ENCODE results near the gene EPHB1.
"Not testable (repeated sequence)": the region's sequence is repeated elsewhere in the genome, so short reads cannot be mapped to it uniquely, and the experiment has no call there.

EPHB1 gene

DNA sequence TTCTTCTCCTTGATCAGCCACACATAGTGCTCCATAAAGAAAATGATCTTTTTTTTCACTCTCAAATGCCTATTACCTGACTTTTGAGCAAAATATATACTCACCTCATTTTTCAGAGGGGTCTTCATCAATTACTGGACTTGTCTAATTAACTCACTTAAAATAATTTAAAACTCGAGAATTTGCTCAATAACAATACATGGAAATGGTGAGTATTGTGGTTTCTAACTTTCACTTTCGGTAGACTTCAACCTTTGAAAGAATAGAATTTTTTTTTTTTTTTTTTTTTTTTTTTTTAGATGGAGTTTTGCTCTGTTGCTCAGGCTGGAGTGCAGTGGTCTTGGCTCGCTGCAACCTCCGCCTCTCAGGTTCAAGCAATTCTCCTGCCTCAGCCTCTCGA lies 17.7 kb upstream of the EPHB1 start:
- peak; percentile 13 for DNase-seq

DNA sequence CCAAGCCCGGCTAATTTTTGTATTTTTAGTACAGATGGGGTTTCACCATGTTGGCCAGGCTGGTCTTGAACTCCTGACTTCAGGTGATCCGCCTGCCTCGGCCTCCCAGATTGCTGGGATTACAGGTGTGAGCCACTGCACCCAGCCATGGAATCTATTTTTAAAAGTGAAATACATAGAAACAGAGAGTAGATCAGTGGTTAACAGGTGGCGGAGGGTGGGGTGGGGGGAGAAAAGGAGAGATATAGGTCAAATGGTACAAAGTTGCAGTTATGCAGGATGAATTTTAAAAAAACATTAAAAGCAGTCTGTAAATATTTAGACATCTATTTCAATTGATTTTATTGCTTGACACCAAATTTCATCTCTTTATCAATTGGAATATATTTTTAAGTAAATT lies 6.8 kb upstream of the EPHB1 start:
- not testable (repeated sequence) for DNase-seq

DNA sequence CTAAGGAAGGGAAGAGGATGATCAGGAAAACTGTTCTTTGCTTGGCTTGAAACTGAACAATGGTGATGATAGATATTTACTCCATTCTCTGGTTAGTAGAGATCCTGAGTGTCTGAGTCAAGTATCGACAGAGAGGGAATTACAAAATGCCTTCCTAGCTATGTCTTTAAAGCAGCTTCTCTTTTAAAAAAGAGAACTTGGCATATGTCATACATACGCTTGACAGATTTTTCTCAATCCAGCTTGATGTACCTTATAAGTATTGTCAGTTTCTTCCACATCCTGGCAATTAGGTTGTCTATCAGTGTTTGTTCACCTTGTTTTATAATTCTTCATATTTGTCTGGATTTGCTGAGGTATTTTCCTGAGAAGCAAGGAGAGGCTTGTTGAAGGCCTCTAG lies 5.0 kb upstream of the EPHB1 start:
- peak; percentile 25 for DNase-seq

DNA sequence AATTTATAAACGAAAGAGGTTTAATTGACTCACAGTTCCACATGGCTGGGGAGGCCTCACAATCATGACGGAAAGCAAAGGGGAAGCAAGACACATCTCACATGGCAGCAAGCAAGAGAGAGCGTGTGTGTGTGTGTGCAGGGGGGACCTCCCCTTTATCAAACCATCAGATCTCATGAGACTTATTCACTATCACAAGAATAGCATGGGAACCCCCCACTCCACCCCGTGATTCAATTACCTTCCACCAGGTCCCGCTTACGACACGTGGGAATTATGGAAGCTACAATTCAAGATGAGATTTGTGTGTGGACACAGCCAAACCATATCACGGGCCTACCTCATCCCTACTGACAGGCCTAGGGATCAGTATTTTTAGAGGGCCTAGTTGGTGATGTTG lies 3.1 kb upstream of the EPHB1 start:
- no peak for DNase-seq

DNA sequence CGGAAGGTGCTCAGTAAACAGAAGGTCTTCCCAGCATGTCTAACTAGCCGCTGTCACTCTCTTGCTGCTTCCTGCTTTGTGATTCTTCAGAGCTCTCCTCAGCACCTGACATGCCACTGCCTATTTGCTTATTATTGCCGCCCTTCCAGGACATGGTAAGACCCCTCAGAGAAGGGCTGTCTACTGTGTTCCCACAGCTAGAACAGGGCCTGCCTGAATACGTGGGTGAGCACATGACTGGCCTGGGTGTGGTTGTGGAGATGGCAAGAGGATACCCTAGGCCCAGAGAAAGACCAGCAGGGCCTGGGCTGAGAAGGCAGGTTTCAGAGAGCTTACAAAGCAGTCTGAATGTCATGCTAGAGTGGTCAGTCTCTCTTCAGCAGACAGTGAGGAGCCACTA lies 2.4 kb upstream of the EPHB1 start:
- DNase-seq, result no peak

DNA sequence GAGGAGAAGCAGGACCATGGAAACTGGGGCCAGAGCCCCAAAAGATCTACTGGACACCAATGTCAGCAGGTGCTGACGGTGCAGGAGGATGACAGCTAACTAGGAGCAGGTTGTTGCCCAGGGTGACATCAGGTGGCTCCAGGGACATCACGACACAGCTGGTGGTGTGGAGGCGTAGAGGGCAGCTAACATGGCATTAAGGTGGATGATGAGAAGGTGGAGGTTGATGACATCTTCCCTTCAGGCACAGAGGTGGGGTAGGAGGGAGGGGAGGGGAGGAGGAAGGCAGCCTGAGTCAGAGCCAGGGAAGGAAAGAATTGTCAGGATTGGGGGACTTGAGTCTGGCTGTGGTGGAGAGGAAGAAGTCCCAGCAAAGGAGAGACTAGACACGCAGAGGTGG lies 1.5 kb upstream of the EPHB1 start:
- no peak for DNase-seq

DNA sequence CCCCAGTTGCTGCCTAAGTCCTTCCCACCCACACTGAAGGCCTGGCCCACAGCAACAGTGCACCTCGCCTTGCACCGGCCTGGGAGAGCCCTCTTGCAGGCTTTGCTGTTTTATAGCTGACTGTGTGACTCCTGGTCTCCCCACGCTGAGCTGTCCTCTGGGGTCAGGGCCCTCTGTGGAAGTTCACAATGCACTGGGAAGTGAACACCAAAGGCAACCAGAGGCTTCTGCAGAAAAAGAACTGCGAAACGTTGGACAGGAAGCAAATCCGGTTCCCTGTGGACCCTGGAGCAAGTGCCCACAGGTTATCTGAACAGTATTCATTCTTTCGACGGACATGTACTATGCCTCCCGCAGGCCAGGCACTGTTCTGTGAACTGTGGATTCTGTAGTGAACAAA lies 737 bp upstream of the EPHB1 start:
- DNase-seq, result no peak

DNA sequence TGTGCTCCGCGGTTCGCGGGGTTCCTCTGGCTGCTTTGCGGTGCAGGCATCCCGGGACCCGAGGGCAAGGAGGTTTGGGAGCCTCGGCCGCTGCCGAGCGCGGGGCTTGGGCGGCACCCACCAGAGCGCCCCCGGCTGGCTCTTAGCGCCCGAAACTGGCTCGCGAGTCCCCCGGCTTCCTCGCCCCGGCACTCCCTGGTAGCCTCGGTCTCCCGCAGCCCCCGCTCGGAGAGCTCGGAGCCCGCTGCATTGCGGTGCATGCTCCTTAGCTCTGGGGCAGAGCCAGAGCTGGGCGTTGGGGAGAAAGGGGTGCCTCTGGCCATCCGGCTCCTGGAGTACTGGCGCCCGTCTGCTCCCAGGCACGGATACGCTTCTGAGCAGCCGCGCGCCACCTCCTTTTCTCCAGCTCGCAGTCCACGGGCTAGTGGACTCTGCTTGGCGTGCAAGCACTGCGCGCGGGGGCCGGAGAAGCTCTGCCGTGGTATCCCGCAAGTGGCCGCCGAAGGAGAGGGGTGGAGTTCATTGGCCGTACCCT lies 753 bp downstream of the EPHB1 start:
- DNase-seq, result no peak

DNA sequence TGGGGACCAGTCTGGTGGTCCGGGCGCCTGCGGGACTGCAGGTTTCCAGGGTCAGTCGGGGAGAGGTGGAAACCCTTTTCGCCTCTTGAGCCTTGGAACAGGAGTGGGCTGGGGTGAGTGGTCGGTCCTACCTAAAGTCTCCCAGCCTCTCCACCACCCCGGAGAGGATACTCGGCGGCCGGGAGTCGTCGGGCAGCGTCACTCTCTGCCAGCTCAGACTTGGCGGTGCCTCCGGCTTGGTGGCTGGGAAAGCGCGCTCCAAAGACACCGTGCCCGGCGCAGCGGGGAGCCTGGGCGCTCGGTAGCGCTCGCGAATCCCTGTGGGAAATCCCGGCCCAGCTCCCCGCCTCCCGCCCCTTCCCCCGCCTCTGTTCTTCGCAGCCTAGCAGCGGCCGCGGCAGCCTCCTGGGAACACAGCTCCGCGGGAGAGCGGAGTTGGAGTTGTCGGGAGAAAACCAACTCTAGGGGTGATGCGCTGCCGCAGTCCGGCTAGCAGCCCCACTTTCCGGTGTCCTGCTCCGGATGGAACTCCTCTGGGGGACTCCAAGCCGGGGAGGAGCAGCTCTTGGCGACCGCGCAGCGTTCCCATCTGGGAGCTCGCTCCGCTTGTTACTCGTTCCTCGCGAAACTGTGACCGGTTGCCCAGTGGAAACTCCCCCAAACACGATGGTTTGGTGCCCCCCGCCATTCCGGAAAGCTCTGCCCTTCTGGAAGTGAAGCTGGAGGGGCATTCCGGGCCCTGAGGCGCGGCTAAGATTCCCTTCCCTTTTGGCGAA lies 1.4 kb downstream of the EPHB1 start:
- DNase-seq, result no peak

DNA sequence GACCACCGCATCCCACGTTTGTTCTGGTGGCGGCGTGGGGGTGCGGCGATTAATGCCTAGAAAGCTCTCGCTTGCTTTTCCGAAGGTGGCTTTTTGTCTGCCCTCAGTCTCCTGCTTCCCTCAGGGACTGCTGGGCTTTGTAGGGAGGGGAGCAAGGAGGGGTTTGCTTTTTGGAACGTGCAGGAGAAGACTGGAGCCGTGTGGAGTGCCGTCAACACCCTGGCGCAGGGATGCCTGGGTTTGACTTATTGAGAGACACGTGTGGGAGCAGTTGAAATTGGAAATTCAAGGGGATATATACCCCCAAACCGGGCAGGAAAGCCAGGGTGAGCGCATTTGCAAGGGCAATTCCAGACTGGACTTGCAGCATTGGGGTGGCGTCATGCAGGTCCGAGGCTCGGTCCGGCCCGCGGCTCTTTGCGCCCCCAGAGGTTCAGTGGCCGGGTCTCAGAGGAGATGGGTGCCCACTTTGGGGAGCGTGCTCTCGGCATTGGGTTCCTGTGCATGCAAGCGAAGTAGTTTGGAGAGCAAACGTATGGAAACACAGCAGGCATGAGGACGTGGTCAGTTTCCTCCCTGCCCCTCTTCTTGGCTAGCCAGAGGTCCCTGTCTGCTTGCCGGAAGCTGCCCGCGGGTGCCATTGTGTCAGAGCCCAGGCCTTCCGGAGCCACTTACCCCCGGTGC lies 2.1 kb downstream of the EPHB1 start:
- DNase-seq, result no peak

DNA sequence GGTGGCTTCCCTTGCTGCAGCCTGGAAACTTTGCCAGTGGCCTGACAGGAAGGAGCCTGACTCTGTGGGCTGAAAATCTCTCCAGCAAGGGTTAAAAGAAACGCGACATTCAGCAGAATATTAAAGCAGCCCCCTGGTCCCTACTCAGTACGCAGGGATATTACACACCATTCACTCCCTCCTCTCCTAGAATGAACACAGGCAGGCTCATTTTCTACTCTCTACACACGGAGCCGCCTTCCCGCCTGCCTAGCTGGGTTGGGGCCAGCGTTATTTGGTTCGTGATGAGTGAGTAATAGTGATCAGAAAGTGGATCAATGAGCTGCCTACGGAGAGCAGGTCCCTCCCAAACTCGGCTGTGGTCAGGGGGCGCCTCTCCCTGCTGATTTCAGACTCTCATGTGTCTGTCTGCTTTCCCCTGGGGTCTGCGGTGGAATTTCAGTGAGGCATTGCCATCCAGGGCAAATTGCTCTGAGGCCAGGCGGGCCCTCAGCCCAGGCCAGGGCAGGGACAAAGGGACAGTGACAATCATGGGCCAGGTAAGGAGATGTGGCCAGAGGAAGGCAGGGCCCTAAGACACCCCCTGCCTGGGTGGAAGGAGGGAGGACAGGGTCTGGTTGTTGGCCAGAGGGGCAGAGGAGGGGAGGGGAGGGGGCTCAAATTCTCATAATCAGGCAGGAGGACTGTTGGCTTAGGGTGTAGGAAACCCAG lies 2.8 kb downstream of the EPHB1 start:
- no peak for DNase-seq

DNA sequence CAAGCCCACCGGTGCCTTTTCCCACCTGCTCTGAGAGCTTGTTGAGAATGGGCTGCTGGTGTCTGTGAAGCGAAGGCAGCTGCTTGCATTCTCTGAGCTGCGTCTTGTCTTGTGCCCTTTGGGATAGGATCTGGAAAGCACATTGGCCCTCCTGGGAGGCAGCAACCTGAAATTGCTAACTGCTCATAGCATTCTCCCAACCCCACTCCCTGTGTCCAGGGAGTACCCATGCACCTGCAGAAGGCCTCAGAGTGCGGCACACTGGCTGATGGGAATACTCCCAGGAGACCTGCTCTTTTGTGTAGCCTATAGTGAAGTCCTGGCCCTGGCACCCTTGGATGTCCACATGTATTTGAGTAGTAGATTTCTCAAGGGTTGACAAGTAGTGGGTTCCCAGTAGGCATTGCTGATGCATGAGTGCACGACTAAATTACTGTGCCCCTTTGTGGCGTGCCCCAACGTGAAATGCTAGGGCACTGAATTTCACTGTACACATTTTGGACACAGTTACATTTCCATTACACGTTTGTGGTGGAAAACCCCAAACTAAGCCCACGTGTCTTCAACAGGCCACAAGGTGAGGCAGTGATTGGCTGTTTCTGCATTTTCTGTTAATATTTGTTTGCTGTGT lies 3.7 kb downstream of the EPHB1 start:
- DNase-seq, result no peak

DNA sequence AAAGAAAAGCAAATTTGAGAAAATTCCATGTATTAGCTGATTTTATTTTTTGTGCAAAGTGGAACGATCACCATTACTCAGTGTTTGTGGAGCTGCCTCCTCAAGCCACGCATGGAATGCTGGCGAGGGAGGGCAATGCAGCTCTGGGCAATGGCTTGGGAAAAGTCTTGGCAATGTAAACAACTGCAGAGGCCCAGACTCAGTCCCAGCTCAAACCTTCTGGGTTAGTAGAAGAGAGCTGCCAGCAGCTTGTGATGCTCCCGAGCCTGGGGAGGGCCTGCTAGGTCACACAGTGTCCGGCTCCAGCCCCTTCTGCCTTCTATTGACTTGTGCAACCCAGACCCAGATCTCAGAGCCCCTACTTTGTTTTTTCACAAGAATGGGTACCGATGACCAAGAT lies 4.3 kb downstream of the EPHB1 start:
- DNase-seq, result no peak

DNA sequence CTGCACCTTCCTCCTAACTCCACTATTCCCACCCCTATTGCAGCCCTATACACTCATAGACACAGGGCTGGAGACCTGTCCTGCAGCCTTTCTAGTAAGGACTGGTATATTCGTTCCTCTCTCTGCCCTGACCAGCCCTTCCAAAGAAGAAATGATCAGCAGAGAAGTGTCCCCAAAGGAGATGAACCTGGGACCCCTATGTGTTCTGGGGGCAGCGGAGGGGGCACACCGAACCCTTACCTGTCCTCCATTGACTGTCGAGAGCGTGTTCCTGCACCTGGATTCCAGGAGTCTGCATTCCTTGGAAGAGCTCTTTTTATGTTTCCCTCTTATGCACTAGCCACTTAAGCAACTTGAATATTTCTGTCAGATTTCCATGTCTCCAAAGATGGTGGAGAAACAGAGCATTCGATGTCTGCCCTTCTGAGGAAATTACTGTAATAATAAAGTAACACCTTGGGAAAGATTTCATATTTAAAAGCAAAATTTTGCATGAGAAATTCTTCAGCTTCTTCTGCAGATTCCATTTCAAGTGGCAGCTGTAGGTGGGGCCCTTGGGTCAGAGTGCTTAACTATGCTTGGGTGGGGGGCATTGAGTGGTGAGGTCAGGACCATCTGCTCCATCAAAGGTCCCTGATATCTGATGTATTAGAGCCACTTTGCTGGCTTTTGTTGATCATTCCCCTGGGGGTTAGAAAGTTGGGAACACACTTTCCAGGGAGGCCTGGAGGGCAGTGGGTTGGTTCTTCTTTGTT lies 6.3 kb downstream of the EPHB1 start:
- DNase-seq, result no peak

DNA sequence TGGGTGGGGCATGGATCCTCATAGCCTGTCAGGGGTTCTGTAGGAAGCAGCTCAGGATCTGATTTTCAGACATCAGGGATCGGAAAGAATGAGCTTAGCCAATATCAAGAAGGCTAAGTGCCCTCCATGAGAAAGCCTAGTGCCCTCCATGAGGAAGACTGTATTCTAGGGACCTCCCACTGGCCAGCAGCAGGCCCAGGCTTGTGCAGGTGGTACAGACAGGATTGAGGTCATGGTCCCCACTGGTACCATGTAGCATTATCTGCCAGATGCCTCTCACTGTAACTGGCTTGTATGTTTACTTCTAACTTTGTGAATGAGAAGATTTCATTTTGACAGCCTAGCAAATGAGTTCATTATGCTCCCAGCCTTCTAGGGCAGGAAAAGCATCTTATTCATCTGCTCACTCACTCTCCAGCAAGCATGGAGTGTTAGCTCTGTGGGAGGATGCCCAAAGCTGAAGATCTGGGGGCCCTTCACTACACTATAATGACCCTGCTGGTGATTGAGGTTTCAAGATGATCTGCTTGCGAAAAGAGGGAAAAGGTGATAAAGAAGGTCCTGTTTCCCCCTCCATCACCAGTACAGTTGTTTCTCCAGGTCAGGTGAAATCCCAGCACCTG lies 7.5 kb downstream of the EPHB1 start:
- DNase-seq, result no peak

DNA sequence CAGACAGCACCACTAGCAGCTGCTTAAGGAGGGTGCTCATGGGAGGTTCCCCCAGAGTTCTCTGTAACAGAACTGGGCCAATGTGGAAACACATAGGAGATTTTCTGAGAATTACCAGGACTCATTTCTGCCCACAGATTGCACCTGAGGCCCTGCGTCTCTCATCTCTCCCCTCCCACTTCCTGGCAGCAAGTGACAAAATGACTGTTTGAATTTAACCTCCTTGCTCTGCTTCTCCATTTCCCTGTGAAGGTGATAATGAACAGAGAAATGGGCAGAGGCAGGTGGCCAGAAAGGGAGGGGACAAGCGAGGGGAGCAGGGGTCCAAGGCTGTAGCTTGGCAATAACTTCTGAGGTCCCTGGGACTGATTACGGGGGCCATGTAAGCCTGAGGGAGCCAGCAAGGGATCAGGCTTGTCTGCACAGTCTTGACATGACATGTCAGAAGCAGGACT lies 8.0 kb downstream of the EPHB1 start:
- DNase-seq, result no peak

DNA sequence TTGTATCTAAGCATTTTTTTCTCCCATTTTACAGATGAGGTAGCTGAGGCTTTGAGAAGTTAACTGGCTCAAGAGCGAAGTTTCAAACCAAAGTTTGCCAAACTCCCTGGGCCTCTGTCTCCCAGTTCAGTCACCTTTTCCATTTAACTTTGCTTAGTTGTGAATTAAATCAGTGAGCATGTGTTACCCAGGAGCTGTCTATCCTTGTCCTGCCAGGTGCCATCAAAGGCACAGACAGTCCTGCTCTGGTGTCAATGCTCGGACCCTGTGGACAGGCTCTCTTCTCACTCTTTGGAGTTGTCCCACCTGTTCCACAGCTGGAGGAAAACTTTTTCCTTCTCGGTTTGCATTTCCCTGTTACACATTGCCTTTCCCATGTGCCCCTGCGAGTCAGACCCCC lies 8.6 kb downstream of the EPHB1 start:
- DNase-seq, result no peak

DNA sequence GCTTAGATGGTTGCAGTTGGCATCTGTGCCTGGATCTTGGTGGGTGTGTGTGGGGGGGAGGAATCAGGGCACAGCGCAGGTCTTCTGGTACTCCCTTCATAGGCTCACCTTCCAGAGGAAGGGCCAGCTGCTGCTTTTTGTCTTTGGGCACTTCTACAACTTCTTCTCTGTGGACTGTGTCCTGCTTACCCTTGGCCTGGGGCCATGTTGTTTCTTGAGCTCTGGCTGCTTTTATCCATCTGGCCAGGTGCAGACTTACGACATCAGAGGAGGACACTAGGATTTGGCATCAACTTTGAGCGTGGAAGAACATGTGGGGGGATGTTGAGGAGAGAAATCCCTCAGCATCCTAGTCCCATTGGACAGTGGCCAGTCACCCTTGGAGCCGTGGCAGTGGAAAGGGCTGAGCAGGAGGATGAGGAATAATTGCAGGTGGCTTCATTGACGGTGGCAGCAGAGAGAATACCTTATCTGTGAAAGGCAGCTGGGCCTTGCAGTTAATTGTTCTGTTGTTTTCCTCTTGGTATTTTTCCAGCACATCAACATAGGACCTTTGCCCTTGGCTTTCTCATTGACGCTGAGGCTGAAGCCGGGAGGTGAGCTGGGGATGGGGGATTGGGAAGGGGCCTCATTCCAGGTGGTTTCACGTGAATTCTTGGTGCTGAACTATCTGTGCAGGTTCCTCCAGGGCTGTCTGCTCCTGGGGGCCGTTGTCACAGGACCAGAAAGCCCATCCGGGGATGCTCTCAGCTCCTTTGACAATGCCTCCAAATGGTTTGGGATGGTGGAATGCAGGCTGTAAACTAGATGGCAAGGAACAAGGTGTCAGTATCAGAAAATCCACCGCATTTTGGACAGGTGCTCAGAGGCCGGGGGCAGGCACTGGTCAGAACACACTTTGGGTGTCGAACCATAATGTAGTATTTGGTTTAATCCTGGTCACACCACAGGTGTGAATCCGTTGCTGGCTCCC lies 9.7 kb downstream of the EPHB1 start:
- DNase-seq, result no peak

DNA sequence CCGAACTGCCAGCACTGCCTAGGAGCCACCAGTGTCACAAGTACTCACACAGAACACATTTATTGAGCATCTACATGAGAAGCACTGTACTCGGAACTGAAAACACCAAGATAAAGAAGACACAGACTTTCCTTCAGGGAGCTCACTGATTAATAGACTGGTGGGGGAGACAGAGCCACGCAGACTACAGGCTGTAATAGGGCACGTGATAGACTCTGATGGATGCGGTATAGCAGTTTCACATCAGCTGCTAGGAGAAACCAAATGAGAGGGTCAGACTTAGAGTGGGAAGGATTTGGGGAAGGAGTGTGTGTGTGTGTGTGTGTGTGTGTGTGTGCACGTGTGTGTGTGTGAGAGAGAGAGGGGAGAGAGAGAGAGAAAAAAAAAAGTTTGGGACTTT lies 12.1 kb downstream of the EPHB1 start:
- DNase-seq, result no peak

DNA sequence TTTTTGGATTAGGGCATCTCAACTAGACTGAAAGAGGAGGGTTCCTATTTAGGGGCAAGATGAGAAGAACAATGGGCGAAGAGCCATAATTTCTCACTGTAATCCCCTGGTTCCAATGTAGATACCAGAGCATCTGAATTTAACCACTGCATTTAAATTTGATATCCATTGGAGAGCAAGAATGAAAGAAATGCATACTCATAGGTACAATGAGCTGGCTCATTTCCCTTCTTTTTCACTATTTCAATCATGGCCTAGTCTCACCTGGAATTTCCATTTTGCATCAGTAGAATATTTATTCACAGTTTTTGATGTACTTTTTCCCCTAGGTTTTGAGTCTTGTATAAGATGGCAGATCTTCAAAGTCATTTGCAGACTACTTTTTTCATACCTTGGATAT lies 13.8 kb downstream of the EPHB1 start:
- DNase-seq, result no peak
